CD8-positive, alpha-beta memory T cell (primary cell): ENCODE results near the gene MED10. TPM values are rescaled to one million over a fixed set of nuclear protein-coding genes. Genes with fewer than 3 reads are reported as not detected.

ENCODE experiments used
- CTCF ChIA-PET: fragments of 350-600 bp; sonication (Branson Sonifier 250); formaldehyde crosslinking; loops from one replicate; lab custom pipeline; 2021; ENCODE audit warnings: antibody characterized with exemption; lab: Charles Lee
- POLR2A ChIA-PET: fragments of 350-600 bp; sonication (Branson Sonifier 250); formaldehyde crosslinking; loops from one replicate; lab custom pipeline; 2021; ENCODE audit warnings: antibody characterized with exemption; lab: Charles Lee
- DNase-seq, 5 donors: peaks; one replicate each; pipeline versions ENCODE4 v3.0.0 to v3.0.0-alpha.2; 2020 to 2022; ENCODE audit warnings: mixed read lengths in 1 of 5
- H3K27ac ChIP-seq: one replicate; pipeline ENCODE4 v1.7.0; 2013; ENCODE audit warnings: low read depth, mild to moderate bottlenecking, low read length, moderate library complexity
- H3K27me3 ChIP-seq: 2 replicates; pipeline ENCODE4 v1.7.0; 2013; ENCODE audit warnings: low read length, mild to moderate bottlenecking; ENCODE audit not compliant: insufficient read depth, poor library complexity, severe bottlenecking
- H3K36me3 ChIP-seq: 2 replicates; pipeline ENCODE4 v1.7.0; 2013; ENCODE audit warnings: mild to moderate bottlenecking, low read length, moderate library complexity; ENCODE audit not compliant: insufficient read depth
- H3K4me1 ChIP-seq: 2 replicates; pipeline ENCODE4 v1.7.0; 2013; ENCODE audit warnings: mild to moderate bottlenecking, low read length, moderate library complexity; ENCODE audit not compliant: insufficient read depth
- H3K4me3 ChIP-seq: 2 replicates; pipeline ENCODE4 v1.7.0; 2013; ENCODE audit warnings: mild to moderate bottlenecking, low read length
- H3K9me3 ChIP-seq: 2 replicates; pipeline ENCODE4 v1.7.0; 2013; ENCODE audit warnings: mild to moderate bottlenecking, low read length
- H3K27ac Mint-ChIP-seq, 8 donors: one replicate each; pipeline ENCODE4 v1.8.0; 2020 to 2021; ENCODE audit warnings: mixed read lengths in 8 of 8, mild to moderate bottlenecking in 6 of 8, inconsistent platforms in 3 of 8, moderate library complexity in 3 of 8
- H3K27me3 Mint-ChIP-seq, 2 donors: one replicate each; pipeline ENCODE4 v1.8.0; 2020 to 2021; ENCODE audit warnings: mixed read lengths in 2 of 2, mild to moderate bottlenecking in 1 of 2, moderate library complexity in 1 of 2
- H3K36me3 Mint-ChIP-seq, 3 donors: one replicate each; pipeline ENCODE4 v1.8.0; 2020 to 2021; ENCODE audit warnings: mixed read lengths in 3 of 3, inconsistent platforms in 1 of 3, mild to moderate bottlenecking in 1 of 3
- H3K4me1 Mint-ChIP-seq, 3 donors: one replicate each; pipeline ENCODE4 v1.8.0; 2020 to 2021; ENCODE audit warnings: mixed read lengths in 3 of 3, inconsistent platforms in 1 of 3, mild to moderate bottlenecking in 1 of 3
- H3K4me3 Mint-ChIP-seq, 7 donors: one replicate each; pipeline ENCODE4 v1.8.0; 2020 to 2021; ENCODE audit warnings: mixed read lengths in 7 of 7, mild to moderate bottlenecking in 6 of 7, moderate library complexity in 4 of 7, inconsistent platforms in 2 of 7
- H3K9me3 Mint-ChIP-seq, 5 donors: one replicate each; pipeline ENCODE4 v1.8.0; 2020 to 2022; ENCODE audit warnings: mixed read lengths in 5 of 5, mild to moderate bottlenecking in 3 of 5, moderate library complexity in 2 of 5, inconsistent platforms in 1 of 5
- polyA plus RNA-seq: library from polyadenylated mRNA; unstranded; fragments of 300-500 nt; fragmentation: Illumina TruSeq; gene quantifications from one replicate; pipeline ENCODE4 v1.2.3, GENCODE V29; 2021
- total RNA-seq, 2 experiments: library from RNA; stranded (reverse); gene quantifications; one replicate each; pipeline ENCODE4 v1.2.3, GENCODE V29; 2021

The MED10 gene, protein sequence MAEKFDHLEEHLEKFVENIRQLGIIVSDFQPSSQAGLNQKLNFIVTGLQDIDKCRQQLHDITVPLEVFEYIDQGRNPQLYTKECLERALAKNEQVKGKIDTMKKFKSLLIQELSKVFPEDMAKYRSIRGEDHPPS
- total RNA-seq, result 10 to 100 TPM; 58.8 to 66.8 TPM
- polyA plus RNA-seq, result 118 TPM

- H3K4me3 Mint-ChIP-seq, result peak within 1 kb of the TSS; percentile 97 to 100 (median 99)
- H3K27me3 Mint-ChIP-seq, result peaks cover 2 to 8% of the 10 kb centered on the region in 2 donors
- peaks cover 7 to 54% (median 15%) of the 10 kb centered on the region in 3 donors for H3K36me3 Mint-ChIP-seq
- CTCF ChIA-PET, result interaction anchor here (1.0 to 1.8 kb wide), 2 partner anchors 10 to 17 kb away, joined by 3 to 5 read pairs; no protein-coding TSS in a partner anchor
- peak within 1 kb of the TSS; percentile 88 to 100 (median 99) for H3K27ac Mint-ChIP-seq
- no peaks in the 10 kb centered on the region for H3K9me3 Mint-ChIP-seq
- H3K4me1 Mint-ChIP-seq, result peaks cover 57 to 61% (median 59%) of the 10 kb centered on the region in 3 donors
- Histone ChIP-seq H3K27ac (peak within 1 kb of the TSS; percentile 88), H3K4me1 (peaks cover 29% of the 10 kb centered on the region), H3K27me3 (no peaks in the 10 kb centered on the region), H3K4me3 (peak within 1 kb of the TSS; percentile 96), H3K9me3 (no peaks in the 10 kb centered on the region), H3K36me3 (peaks cover 30% of the 10 kb centered on the region)
- peak; percentile 91 to 96 (median 92) for DNase-seq
- POLR2A ChIA-PET, result interaction anchor here (0.6 to 1.1 kb wide), 2 partner anchors 8 to 255 kb away, joined by 3 to 7 read pairs; partner anchors contain the start of genes NSUN2 and SRD5A1
Measured at GRCh38 chr5:6377905-6378765, at the start of gene MED10. MED10 (minus strand) TSS chr5:6378547; CDS start chr5:6378483, 64 bp downstream.

GRCh38 chr5:6427694-6428093 is 49.3 kb upstream of the MED10 start:
- H3K27ac ChIP-seq, result no peak overlapping the region
- Mint-ChIP-seq H3K27ac (no peak overlapping the region), H3K4me1 (no peaks in the 10 kb centered on the region), H3K27me3 (peaks cover 9 to 42% of the 10 kb centered on the region in 2 donors), H3K4me3 (no peak overlapping the region), H3K36me3 (no peaks in the 10 kb centered on the region), H3K9me3 (peaks cover 0 to 4% (median 0%) of the 10 kb centered on the region in 5 donors)
- no peaks in the 10 kb centered on the region for H3K27me3 ChIP-seq
- POLR2A ChIA-PET, result no interaction called here
- no peaks in the 10 kb centered on the region for H3K4me1 ChIP-seq
- H3K4me3 ChIP-seq, result no peak overlapping the region
- no peaks in the 10 kb centered on the region for H3K9me3 ChIP-seq
- CTCF ChIA-PET, result no interaction called here
- DNase-seq, result no peak
- no peaks in the 10 kb centered on the region for H3K36me3 ChIP-seq

DNA sequence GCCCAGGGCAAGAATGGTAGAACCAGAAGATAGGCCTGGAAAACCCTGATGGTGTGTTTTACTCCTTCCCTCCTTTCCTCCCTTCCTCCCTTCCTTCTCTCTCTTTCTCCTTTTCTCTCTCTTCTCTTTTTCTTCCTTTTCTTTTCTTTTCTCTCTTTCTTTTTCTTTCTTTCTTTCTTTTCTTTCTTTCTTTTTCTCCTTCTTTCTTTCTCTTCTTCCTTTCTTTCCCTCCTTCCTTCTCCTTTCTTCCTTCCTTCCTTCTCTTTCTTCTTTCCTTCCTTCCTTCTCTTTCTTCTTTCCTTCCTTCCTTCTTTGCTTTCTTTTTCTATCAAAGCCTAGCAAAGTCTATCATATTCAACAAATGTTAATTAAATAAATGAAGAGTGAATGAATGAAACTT is 46.4 kb upstream of the MED10 start:
- Mint-ChIP-seq H3K4me3 (no peak overlapping the region), H3K27ac (peak overlapping the region in 1 of 8 donors; percentile 14), H3K9me3 (peaks cover 0 to 4% (median 0%) of the 10 kb centered on the region in 5 donors), H3K4me1 (no peaks in the 10 kb centered on the region), H3K36me3 (no peaks in the 10 kb centered on the region), H3K27me3 (peaks cover 9 to 34% of the 10 kb centered on the region in 2 donors)
- ChIA-PET POLR2A (no interaction called here), CTCF (no interaction called here)
- Histone ChIP-seq H3K27ac (no peak overlapping the region), H3K9me3 (no peaks in the 10 kb centered on the region), H3K36me3 (no peaks in the 10 kb centered on the region), H3K4me3 (no peak overlapping the region), H3K4me1 (no peaks in the 10 kb centered on the region), H3K27me3 (no peaks in the 10 kb centered on the region)
- no peak for DNase-seq

DNA sequence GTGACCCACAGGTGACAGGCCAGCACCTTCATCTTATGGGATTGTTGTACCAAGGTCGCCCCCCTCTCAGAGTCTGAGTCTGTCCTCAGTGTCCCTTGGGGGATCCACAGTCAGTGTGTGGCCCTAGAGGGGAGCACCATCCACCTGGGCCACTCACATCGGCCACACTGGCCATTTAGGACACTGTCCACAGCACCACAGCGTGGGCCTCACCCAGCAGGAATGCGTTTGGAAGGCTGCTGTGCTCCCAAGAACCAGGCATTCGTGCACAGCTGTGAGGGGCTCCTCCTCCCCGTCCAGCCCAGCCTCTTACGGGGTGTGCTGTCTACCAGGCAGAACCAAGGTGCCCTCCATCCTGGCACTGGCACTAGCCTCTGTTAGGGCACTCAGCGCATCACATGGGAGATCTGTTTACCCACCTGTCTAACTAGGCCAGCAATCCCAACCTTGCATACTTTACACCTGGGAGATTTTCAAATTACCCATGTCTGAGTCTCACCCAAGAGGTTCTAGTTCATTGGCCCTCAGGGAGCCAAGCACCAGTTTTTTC is 45.8 kb upstream of the MED10 start:
- Mint-ChIP-seq H3K27ac (no peak overlapping the region), H3K4me1 (no peaks in the 10 kb centered on the region), H3K4me3 (no peak overlapping the region), H3K9me3 (peaks cover 0 to 3% (median 0%) of the 10 kb centered on the region in 5 donors), H3K27me3 (peaks cover 9 to 33% of the 10 kb centered on the region in 2 donors), H3K36me3 (no peaks in the 10 kb centered on the region)
- Histone ChIP-seq H3K27ac (no peak overlapping the region), H3K9me3 (no peaks in the 10 kb centered on the region), H3K4me1 (no peaks in the 10 kb centered on the region), H3K36me3 (no peaks in the 10 kb centered on the region), H3K27me3 (no peaks in the 10 kb centered on the region), H3K4me3 (no peak overlapping the region)
- DNase-seq, result no peak
- POLR2A ChIA-PET, result no interaction called here
- CTCF ChIA-PET, result no interaction called here

GRCh38 chr5:6423327-6424109 is 45.2 kb upstream of the MED10 start:
- peaks cover 9 to 36% of the 10 kb centered on the region in 2 donors for H3K27me3 Mint-ChIP-seq
- DNase-seq, result no peak
- no peaks in the 10 kb centered on the region for H3K4me1 Mint-ChIP-seq
- POLR2A ChIA-PET, result no interaction called here
- H3K9me3 Mint-ChIP-seq, result peaks cover 0 to 2% (median 0%) of the 10 kb centered on the region in 5 donors
- Histone ChIP-seq H3K27ac (no peak overlapping the region), H3K36me3 (no peaks in the 10 kb centered on the region), H3K27me3 (no peaks in the 10 kb centered on the region), H3K4me3 (no peak overlapping the region), H3K9me3 (no peaks in the 10 kb centered on the region), H3K4me1 (no peaks in the 10 kb centered on the region)
- no peaks in the 10 kb centered on the region for H3K36me3 Mint-ChIP-seq
- H3K27ac Mint-ChIP-seq, result no peak overlapping the region
- CTCF ChIA-PET, result no interaction called here
- no peak overlapping the region for H3K4me3 Mint-ChIP-seq

DNA sequence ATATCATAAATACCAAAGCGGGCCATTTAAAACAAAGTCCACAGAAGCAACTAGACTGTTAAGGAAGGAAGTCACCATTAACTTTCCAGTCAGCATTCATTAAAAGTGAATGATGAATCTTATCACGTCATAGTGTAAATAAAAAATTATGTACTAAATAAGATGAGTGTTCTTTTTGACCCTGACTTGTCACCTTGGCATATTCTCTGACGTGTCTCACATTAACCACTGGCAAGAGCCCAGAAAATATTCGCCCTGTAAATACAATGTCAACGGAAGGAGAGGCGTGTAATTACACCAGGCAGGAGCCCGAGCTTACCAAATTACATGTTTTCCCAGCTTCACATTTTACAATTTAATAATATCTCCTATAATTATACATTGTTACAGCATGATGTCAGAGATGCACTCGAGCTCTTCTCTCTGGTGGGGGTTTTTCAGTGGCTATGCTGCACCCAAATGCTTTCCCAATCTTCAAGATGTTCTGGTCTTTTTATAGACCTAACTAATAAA is 41.0 kb upstream of the MED10 start:
- Histone ChIP-seq H3K4me3 (no peak overlapping the region), H3K36me3 (no peaks in the 10 kb centered on the region), H3K4me1 (no peaks in the 10 kb centered on the region), H3K27ac (no peak overlapping the region), H3K27me3 (no peaks in the 10 kb centered on the region), H3K9me3 (no peaks in the 10 kb centered on the region)
- H3K4me1 Mint-ChIP-seq, result no peaks in the 10 kb centered on the region
- H3K27ac Mint-ChIP-seq, result no peak overlapping the region
- POLR2A ChIA-PET, result no interaction called here
- no peak overlapping the region for H3K4me3 Mint-ChIP-seq
- no peaks in the 10 kb centered on the region for H3K36me3 Mint-ChIP-seq
- DNase-seq, result no peak
- peaks cover 2 to 19% of the 10 kb centered on the region in 2 donors for H3K27me3 Mint-ChIP-seq
- CTCF ChIA-PET, result no interaction called here
- H3K9me3 Mint-ChIP-seq, result no peaks in the 10 kb centered on the region

DNA sequence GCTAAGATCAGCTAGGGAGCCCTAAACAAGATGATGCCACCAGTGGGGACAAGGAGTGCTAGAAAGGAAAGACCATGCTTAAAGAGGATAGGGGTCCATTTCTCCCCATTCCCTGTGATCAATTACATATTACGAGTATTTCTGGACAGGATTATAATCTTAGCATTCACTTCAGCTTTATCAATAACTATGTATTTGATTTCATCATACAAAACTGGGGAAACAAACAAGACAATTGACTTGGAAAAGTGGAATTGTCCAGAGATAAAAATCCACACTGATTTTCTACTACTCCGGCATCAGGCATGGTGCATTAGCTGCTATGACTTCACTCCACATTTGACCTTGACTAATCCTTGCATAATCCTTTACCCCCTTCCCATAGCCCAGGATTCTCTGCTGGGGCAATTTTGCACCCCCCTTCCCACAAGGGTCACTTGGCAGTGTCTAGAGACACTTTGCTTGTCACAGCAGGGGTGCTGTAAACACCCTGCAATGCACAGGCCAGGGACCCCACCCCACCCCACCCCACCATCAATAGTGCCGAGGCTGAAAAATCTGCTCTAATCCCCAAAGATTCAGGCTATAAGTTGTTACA is 40.4 kb upstream of the MED10 start:
- Mint-ChIP-seq H3K9me3 (no peaks in the 10 kb centered on the region), H3K4me3 (no peak overlapping the region), H3K27ac (no peak overlapping the region), H3K36me3 (no peaks in the 10 kb centered on the region), H3K4me1 (no peaks in the 10 kb centered on the region), H3K27me3 (peaks cover 2 to 19% of the 10 kb centered on the region in 2 donors)
- H3K4me1 ChIP-seq, result no peaks in the 10 kb centered on the region
- H3K27ac ChIP-seq, result no peak overlapping the region
- H3K9me3 ChIP-seq, result no peaks in the 10 kb centered on the region
- no peak for DNase-seq
- CTCF ChIA-PET, result no interaction called here
- H3K27me3 ChIP-seq, result no peaks in the 10 kb centered on the region
- H3K4me3 ChIP-seq, result no peak overlapping the region
- POLR2A ChIA-PET, result no interaction called here
- no peaks in the 10 kb centered on the region for H3K36me3 ChIP-seq
